Cardiac fibroblast (primary cell): ENCODE results near the gene MAGEB4.

ENCODE experiments used
- DNase-seq, 2 donors: peaks; one replicate each; pipeline versions ENCODE4 v3.0.0 to v3.0.0-alpha.2; 2010; ENCODE audit warnings: low read depth in 2 of 2
- H3K4me3 ChIP-seq, 2 donors: replicated peaks in 1 of 2; 1 replicate in 1 of 2; 2 replicates in 1 of 2; pipeline ENCODE4 v1.5.1; 2011; ENCODE audit warnings: low read depth in 2 of 2, low read length in 2 of 2, mild to moderate bottlenecking in 2 of 2, moderate library complexity in 1 of 2
- CTCF ChIP-seq: IDR thresholded peaks from one replicate; pipeline ENCODE4 v1.5.1; 2011; ENCODE audit warnings: low read depth, mild to moderate bottlenecking, low read length, inconsistent platforms

MAGEB4 gene

GRCh38 chrX:30220661-30221060 is 21.1 kb upstream of the MAGEB4 start:
- no peak for TF ChIP-seq CTCF
- no peak overlapping the region for H3K4me3 ChIP-seq
- no peak for DNase-seq

GRCh38 chrX:30224536-30224935 is 17.3 kb upstream of the MAGEB4 start:
- no peak overlapping the region for H3K4me3 ChIP-seq
- no peak for DNase-seq
- TF ChIP-seq CTCF = no peak

- no peak for TF ChIP-seq CTCF
- H3K4me3 ChIP-seq = no peak overlapping the region
- DNase-seq = no peak
Observed at GRCh38 chrX:30228526-30228925, 13.3 kb upstream of the MAGEB4 start.

- DNase-seq = no peak
- H3K4me3 ChIP-seq = no peak within 1 kb of the TSS
- TF ChIP-seq CTCF = no peak
Observed at GRCh38 chrX:30230395-30230794, 11.4 kb upstream of the MAGEB4 start, which contains the start of gene MAGEB3. MAGEB3 (plus strand) TSS chrX:30230657; CDS start chrX:30235925, 5,268 bp downstream.

GRCh38 chrX:30246769-30247489 is 5.1 kb downstream of the MAGEB4 start, which contains the start of gene MAGEB1:
MAGEB1 (plus strand) TSS chrX:30247146; CDS start chrX:30250494, 3,348 bp downstream.
- no peak for DNase-seq
- H3K4me3 ChIP-seq = no peak within 1 kb of the TSS
- no peak for TF ChIP-seq CTCF

GRCh38 chrX:30248854-30249253 is 7.1 kb downstream of the MAGEB4 start:
- H3K4me3 ChIP-seq = no peak overlapping the region
- DNase-seq = no peak
- no peak for TF ChIP-seq CTCF
